ENCODE results near the gene INF2. TPM values are rescaled to one million over a fixed set of nuclear protein-coding genes. Genes with fewer than 3 reads are reported as not detected.
"Not testable (repeated sequence)": the region's sequence is repeated elsewhere in the genome, so short reads cannot be mapped to it uniquely, and the experiment has no call there.

The INF2 gene
- polyA plus RNA-seq, 3 donors: 34.1 to 38.1 (median 34.6) TPM

DNA sequence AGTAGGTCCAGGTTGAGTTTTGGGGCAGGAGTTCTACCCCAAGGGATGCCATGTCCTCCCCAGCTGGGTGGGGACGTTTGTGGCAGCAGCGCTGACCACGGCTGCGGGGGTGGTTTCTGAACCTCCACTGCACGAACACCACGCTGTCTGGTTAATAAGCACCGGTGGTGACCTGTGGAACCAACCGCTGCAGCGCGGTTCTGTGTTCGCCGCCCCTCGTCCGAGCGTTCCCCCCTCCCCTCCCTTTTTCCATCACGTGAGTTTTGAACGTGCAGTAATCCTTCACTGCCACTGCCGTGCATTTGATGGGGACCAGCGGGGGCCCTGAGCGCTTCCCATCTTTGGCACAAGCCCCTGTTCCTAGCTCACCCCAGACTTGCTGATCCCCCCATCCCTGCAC is 28.2 kb downstream of the INF2 start:
- no peak for DNase-seq (ENCODE audit: low read depth in 3 of 3, low spot score in 2 of 3)

DNA sequence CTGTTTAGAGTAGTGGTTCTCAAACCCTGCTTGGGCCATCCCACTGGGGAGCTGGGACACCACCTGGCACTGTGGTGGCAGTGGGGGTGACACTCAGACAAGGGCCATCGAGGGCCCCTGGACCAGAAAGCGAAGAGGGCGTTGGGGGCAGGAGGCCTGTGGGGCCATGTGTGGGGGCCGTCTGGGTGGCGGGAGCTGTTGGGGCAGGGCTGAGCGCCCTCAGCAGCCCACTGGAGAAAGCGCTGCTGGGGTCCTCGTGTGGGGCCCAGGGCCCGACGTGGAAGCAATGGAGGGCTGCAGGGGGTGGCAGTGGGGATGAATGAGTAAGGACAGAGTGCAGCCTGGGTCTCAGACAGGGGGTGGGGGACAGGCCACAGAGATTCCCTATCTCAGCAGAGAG is 28.7 kb downstream of the INF2 start:
- DNase-seq (ENCODE audit: low read depth in 3 of 3, low spot score in 2 of 3): no peak

DNA sequence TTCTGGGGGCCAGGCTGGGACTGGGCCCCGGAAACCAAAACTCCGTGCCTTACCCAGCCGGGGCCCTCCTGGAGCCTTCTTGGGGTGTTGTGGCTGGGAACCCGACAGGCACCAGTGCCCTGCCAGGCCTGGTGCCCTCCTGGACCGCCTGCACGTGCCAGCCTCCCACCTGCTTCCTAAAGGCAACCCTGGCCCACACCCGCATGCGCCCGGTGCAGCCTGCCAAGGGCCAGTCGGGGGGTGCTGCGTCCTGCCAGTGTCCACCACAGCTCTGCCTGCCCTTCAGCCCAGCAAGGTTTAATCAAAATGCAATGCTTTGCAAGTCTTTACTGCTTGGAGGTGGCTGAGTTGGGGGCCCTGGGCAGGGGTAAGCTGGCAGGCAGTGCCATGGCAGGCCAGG is 29.5 kb downstream of the INF2 start:
- no peak for DNase-seq (ENCODE audit: low read depth in 3 of 3, low spot score in 2 of 3)

GRCh38 chr14:104719343-104719742 is 29.9 kb downstream of the INF2 start:
- DNase-seq (ENCODE audit: low read depth in 3 of 3, low spot score in 2 of 3): no peak

GRCh38 chr14:104721505-104722431 is 32.4 kb downstream of the INF2 start:
- DNase-seq (ENCODE audit: low read depth in 3 of 3, low spot score in 2 of 3): no peak

GRCh38 chr14:104722938-104723650 is 33.7 kb downstream of the INF2 start:
- DNase-seq (ENCODE audit: low read depth in 3 of 3, low spot score in 2 of 3): no peak

- DNase-seq (ENCODE audit: low read depth in 3 of 3, low spot score in 2 of 3): no peak
Measured at GRCh38 chr14:104723651-104724406, 34.4 kb downstream of the INF2 start, which contains the start of gene ADSS1. Gene ADSS1, plus strand, starts transcription at chr14:104724229. Its CDS starts 42 bp downstream, at chr14:104724271.

GRCh38 chr14:104724407-104724980 is 35.1 kb downstream of the INF2 start:
- DNase-seq (ENCODE audit: low read depth in 3 of 3, low spot score in 2 of 3): no peak

GRCh38 chr14:104724981-104725771 is 35.8 kb downstream of the INF2 start:
- DNase-seq (ENCODE audit: low read depth in 3 of 3, low spot score in 2 of 3): no peak

DNA sequence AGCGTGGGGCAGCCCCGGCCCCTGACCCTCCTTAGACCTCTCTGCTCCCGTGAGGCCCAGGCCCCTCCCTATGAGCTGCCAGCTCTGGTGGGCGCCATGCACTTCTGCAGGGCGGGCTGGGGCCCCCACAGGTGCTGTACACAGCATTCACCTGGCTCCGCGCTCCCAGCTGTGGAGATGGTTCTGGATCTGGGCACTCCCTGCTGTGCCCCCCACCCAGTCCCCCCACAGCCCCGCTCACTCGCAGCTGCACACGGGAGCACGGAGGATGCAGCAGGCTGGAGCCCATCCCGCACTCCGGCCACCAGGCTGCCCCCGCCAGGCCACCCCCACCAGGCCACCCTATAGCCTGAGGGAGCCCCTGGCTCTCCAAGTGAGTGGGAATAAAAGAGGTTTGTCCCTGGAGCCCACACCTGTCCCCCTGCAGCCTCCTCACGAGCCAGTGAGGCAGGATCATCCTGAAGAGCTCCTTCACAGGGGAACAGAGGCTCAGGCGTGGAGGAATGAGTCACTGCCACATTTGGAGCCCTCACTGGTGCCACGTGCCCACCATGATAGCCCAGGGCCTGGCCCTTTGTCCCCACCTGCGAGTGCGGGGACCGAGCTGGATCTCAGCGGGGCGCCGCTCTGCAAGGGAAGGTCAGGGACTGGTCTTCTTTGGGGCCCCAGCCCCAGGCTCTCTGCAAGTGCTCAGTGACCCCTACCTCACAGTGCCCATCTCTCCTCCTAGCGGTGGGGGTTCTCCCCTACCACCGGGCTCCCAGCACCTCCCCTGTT is 36.5 kb downstream of the INF2 start:
- DNase-seq (ENCODE audit: low read depth in 3 of 3, low spot score in 2 of 3): no peak

- no peak for DNase-seq (ENCODE audit: low read depth in 3 of 3, low spot score in 2 of 3)
Measured at GRCh38 chr14:104726600-104727451, 37.4 kb downstream of the INF2 start.

GRCh38 chr14:104728631-104729030 is 39.2 kb downstream of the INF2 start:
- no peak for DNase-seq (ENCODE audit: low read depth in 3 of 3, low spot score in 2 of 3)

- DNase-seq (ENCODE audit: low read depth in 3 of 3, low spot score in 2 of 3): not testable (repeated sequence)
Measured at GRCh38 chr14:104729176-104729834, 39.9 kb downstream of the INF2 start.

DNA sequence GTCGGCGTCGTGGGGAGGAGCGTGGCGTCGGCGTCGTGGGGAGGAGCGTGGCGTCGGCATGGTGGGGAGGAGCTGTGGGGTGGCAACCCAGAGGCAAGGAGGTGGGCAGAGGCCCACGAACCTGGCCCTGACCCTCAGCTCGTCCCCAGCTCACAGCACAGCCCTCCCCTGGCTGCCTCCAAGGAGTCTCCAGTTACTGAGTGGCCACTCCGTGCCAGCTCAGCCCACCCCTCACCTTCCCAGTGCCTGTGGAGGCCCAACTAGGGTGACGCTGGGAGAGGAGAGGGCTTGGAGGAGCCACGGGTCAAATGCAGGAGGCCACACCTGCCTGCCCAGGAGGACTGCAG is 40.4 kb downstream of the INF2 start:
- DNase-seq (ENCODE audit: low read depth in 3 of 3, low spot score in 2 of 3): no peak

DNA sequence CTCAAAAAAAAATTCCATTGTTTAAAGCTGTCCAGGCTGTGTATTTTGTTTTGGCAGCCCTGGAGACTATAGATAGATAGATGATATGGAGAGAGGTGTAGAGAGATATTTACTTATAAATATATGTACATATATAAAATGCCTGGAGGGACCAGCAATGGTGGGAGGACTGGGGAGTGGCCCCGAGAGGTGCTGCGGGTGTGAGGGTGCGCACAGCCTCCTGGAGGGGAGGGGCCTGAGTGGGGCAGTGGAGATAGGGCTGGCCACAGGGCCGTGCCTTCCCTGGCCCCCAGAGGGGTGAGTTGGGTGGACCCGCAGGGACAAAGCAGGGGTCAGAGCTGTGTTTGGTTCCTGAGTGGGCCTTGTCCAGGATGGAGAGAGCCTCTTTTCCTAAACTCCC is 41.1 kb downstream of the INF2 start:
- DNase-seq (ENCODE audit: low read depth in 3 of 3, low spot score in 2 of 3): no peak

GRCh38 chr14:104731320-104732294 is 42.2 kb downstream of the INF2 start:
- DNase-seq (ENCODE audit: low read depth in 3 of 3, low spot score in 2 of 3): no peak

DNA sequence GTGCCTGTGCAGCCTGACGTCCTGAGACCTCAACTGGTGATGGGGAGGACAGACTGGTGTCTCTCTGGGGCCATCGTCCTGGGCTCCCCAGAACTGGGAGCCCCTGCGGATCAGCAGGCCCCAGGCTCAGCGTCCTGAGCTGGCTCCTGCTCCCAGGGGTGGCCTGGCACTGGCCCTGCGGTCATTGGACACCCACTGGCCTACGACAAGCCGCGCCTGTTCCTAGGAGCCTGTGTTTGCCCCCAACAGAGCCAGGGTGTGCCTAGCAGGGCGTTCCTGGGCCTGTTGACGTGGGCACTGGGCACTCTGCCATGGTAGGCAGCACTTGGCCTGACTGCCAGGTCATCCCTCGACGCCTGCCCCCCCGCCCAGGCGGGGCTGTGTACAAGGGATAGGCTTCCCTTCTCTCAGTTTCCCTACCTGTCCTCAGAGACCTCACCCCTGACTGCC is 43.0 kb downstream of the INF2 start:
- DNase-seq (ENCODE audit: low read depth in 3 of 3, low spot score in 2 of 3): no peak
